B cell (primary cell): Measurements from ENCODE around the gene OGDH. TPM values are rescaled to one million over a fixed set of nuclear protein-coding genes. Genes with fewer than 3 reads are reported as not detected.

Experiments used
- ATAC-seq: fragments of 200-7000 bp; cut with Tn5 transposase; one replicate; pipeline ENCODE4 v1.10.0; 2021; ENCODE audit warnings: low read depth, mild to moderate bottlenecking, moderate number of reproducible peaks, moderate library complexity
- CTCF ChIA-PET: fragments of 350-600 bp; sonication (Branson Sonifier 250); formaldehyde crosslinking; loops from one replicate; lab custom pipeline; 2021; ENCODE audit warnings: antibody characterized with exemption, inconsistent platforms; lab: Charles Lee
- POLR2A ChIA-PET: fragments of 350-600 bp; sonication (Branson Sonifier 250); formaldehyde crosslinking; loops from one replicate; lab custom pipeline; 2021; ENCODE audit warnings: antibody characterized with exemption; lab: Charles Lee
- DNase-seq: peaks from one replicate; pipeline ENCODE4 v3.0.0; 2013
- H2AFZ ChIP-seq: 2 replicates; pipeline ENCODE4 v1.6.1; 2012; ENCODE audit warnings: mild to moderate bottlenecking, low read depth, low read length; ENCODE audit not compliant: insufficient read depth, poor library complexity, severe bottlenecking
- H3K27ac ChIP-seq, 2 donors: 1 replicate in 1 of 2; 2 replicates in 1 of 2; pipeline ENCODE4 v1.5.1; 2012 to 2013; ENCODE audit warnings: low read length in 2 of 2, mild to moderate bottlenecking in 2 of 2, moderate library complexity in 1 of 2
- H3K27me3 ChIP-seq, 4 experiments: fragments of 200-600 bp in 1 of 4; sonication (generic) in 1 of 4; replicated peaks in 1 of 4; 1 replicate in 2 of 4; 2 replicates in 2 of 4; pipeline versions ENCODE4 v1.6.1 to v1.7.0; 2013 to 2016; ENCODE audit warnings: low read length in 3 of 4, mild to moderate bottlenecking in 2 of 4, mixed read lengths in 1 of 4, moderate library complexity in 1 of 4; ENCODE audit not compliant: insufficient read depth in 4 of 4, control insufficient read depth in 3 of 4; ENCODE audit errors: control extremely low read depth in 1 of 4
- H3K36me3 ChIP-seq, 2 experiments: replicated peaks in 1 of 2; 1 replicate in 1 of 2; 2 replicates in 1 of 2; pipeline versions ENCODE4 v1.6.1 to v1.7.1; 2013; ENCODE audit warnings: low read length in 1 of 2; ENCODE audit not compliant: insufficient read depth in 2 of 2, control insufficient read depth in 1 of 2; ENCODE audit errors: control extremely low read depth in 1 of 2, extremely low read depth in 1 of 2
- H3K4me1 ChIP-seq, 2 donors: fragments of 200-600 bp in 1 of 2; sonication (generic) in 1 of 2; 1 replicate in 1 of 2; 2 replicates in 1 of 2; pipeline versions ENCODE4 v1.5.1 to v1.6.1; 2013 to 2017; ENCODE audit warnings: low read length in 2 of 2; ENCODE audit not compliant: control insufficient read depth in 2 of 2, insufficient read depth in 2 of 2
- H3K4me2 ChIP-seq: replicated peaks from 2 replicates; pipeline ENCODE3; 2012; ENCODE audit warnings: mild to moderate bottlenecking, low read depth, low read length; ENCODE audit not compliant: poor library complexity, severe bottlenecking
- H3K4me3 ChIP-seq, 5 experiments: fragments of 200-600 bp in 1 of 5; sonication (generic) in 1 of 5; 1 replicate in 3 of 5; 2 replicates in 2 of 5; pipeline versions ENCODE4 v1.5.1 to v1.7.0; 2011 to 2016; ENCODE audit warnings: low read length in 4 of 5, mild to moderate bottlenecking in 4 of 5, low read depth in 2 of 5, control low read depth in 1 of 5, moderate library complexity in 1 of 5; ENCODE audit not compliant: insufficient read depth in 1 of 5; ENCODE audit errors: control extremely low read depth in 1 of 5, extremely low read depth in 1 of 5
- H3K79me2 ChIP-seq: fragments of 200-600 bp; sonication (generic); one replicate; pipeline ENCODE4 v1.6.0; 2016; ENCODE audit warnings: low read length; ENCODE audit not compliant: control insufficient read depth, insufficient read depth
- H3K9ac ChIP-seq: fragments of 200-600 bp; sonication (generic); 2 replicates; pipeline ENCODE4 v1.6.1; 2017; ENCODE audit warnings: mild to moderate bottlenecking, low read length, moderate library complexity
- H3K9me3 ChIP-seq, 3 donors: one replicate each; pipeline versions ENCODE4 v1.6.1 to v1.7.1; 2013; ENCODE audit warnings: low read length in 2 of 3; ENCODE audit not compliant: control insufficient read depth in 2 of 3, insufficient read depth in 1 of 3; ENCODE audit errors: control extremely low read depth in 1 of 3
- H4K20me1 ChIP-seq: 2 replicates; pipeline ENCODE4 v1.6.0; 2012; ENCODE audit warnings: mild to moderate bottlenecking, low read length; ENCODE audit not compliant: insufficient read depth, control insufficient read depth, poor library complexity, severe bottlenecking
- H3K27ac Mint-ChIP-seq: one replicate; pipeline ENCODE4 v1.8.0; 2021; ENCODE audit warnings: mixed read lengths
- H3K27me3 Mint-ChIP-seq: one replicate; pipeline ENCODE4 v1.8.0; 2021; ENCODE audit warnings: mixed read lengths
- H3K4me1 Mint-ChIP-seq: one replicate; pipeline ENCODE4 v1.8.0; 2021; ENCODE audit warnings: mixed read lengths
- H3K4me3 Mint-ChIP-seq: one replicate; pipeline ENCODE4 v1.8.0; 2021; ENCODE audit warnings: mixed read lengths
- H3K9me3 Mint-ChIP-seq: one replicate; pipeline ENCODE4 v1.8.0; 2022; ENCODE audit warnings: mixed read lengths; ENCODE audit not compliant: insufficient read depth
- CTCF ChIP-seq: fragments of 200-600 bp; IDR thresholded peaks from one replicate; pipeline ENCODE4 v1.8.0; 2022; ENCODE audit warnings: antibody characterized with exemption, mild to moderate bottlenecking
- EZH2 ChIP-seq: IDR thresholded peaks from 2 replicates; pipeline ENCODE4 v1.6.1; 2012; ENCODE audit warnings: borderline replicate concordance, low read depth, mild to moderate bottlenecking, moderate library complexity, low read length; ENCODE audit not compliant: insufficient read depth, poor library complexity, severe bottlenecking
- WGBS: methylation state at CpG from one replicate; pipeline ENCODE4 v1.1.5; 2013; ENCODE audit warnings: missing lambda C conversion rate; ENCODE audit not compliant: insufficient coverage; 5-methylcytosine and 5-hydroxymethylcytosine counted together
- intact Hi-C: fragments of 100-400 bp; cut with micrococcal nuclease; formaldehyde crosslinking; loops from one replicate; pipeline ENCODE4 v1.10.0; 2022
- polyA plus RNA-seq: library from polyadenylated mRNA; depleted of rRNA; stranded (reverse); fragments of >200 nt; gene quantifications from 2 replicates; pipeline ENCODE4 v1.2.3, GENCODE V29; 2012
- total RNA-seq, 2 donors: library from RNA; stranded (reverse); fragments of 120-200 nt in 1 of 2; gene quantifications; 1 replicate in 1 of 2; 2 replicates in 1 of 2; pipeline versions ENCODE4 v1.2.3 to v1.2.4, GENCODE V29; 2013 to 2022

OGDH gene
- total and polyA plus RNA-seq, 2 donors (not counting 1 experiment from before 2014, with no cell fraction given) = 42.6 to 80.2 TPM

- intact Hi-C loops = no loop called here
- no peaks in the 10 kb centered on the region for H3K9me3 Mint-ChIP-seq
- H3K27me3 Mint-ChIP-seq = peaks cover 13% of the 10 kb centered on the region
Observed at GRCh38 chr7:44599222-44599621, 7.2 kb upstream of the OGDH start.

GRCh38 chr7:44602576-44602910, 3.9 kb upstream of the OGDH start:
- Mint-ChIP-seq H3K27ac (no peak overlapping the region), H3K4me3 (no peak overlapping the region), H3K4me1 (peaks cover 27% of the 10 kb centered on the region), H3K9me3 (no peaks in the 10 kb centered on the region), H3K27me3 (peaks cover 10% of the 10 kb centered on the region)
- Histone ChIP-seq H3K4me3 (no peak overlapping the region), H3K27ac (no peak overlapping the region), H3K9me3 (no peaks in the 10 kb centered on the region), H3K36me3 (no peaks in the 10 kb centered on the region), H3K4me1 (peaks cover 9 to 27% of the 10 kb centered on the region in 2 donors), H3K27me3 (peaks cover 0 to 3% (median 0%) of the 10 kb centered on the region in 4 experiments), H4K20me1 (no peaks in the 10 kb centered on the region), H2AFZ (no peak overlapping the region), H3K9ac (no peak overlapping the region), H3K4me2 (no peak overlapping the region), H3K79me2 (peaks cover 5% of the 10 kb centered on the region)
- no peak for DNase-seq
- no CpG with 5 or more reads among the region's 1 CpG for WGBS
- no peak for TF ChIP-seq EZH2
- TF ChIP-seq CTCF = no peak
- intact Hi-C loops = no loop called here
- no peak for ATAC-seq
- CTCF ChIA-PET = interaction anchor here (1.2 to 1.3 kb wide), 2 partner anchors 11 to 246 kb away, joined by 3 to 4 read pairs; partner anchors contain the start of gene H2AZ2
- POLR2A ChIA-PET = interaction anchor here (0.7 kb wide), 1 partner anchor 76 kb away, joined by 3 read pairs; no protein-coding TSS in a partner anchor

More at GRCh38 chr7:44599222-44599621, 7.2 kb upstream of the OGDH start:
- H2AFZ ChIP-seq = no peak overlapping the region
- peaks cover 5 to 11% of the 10 kb centered on the region in 2 donors for H3K4me1 ChIP-seq
- H3K79me2 ChIP-seq = no peaks in the 10 kb centered on the region
- Mint-ChIP-seq H3K4me1 (peaks cover 10% of the 10 kb centered on the region), H3K27ac (no peak overlapping the region), H3K4me3 (no peak overlapping the region)
- ATAC-seq = no peak
- ChIA-PET POLR2A (interaction anchor here (0.7 kb wide), 1 partner anchor 57 kb away, joined by 3 read pairs; no protein-coding TSS in a partner anchor), CTCF (interaction anchor here (0.7 kb wide), 1 partner anchor 168 kb away, joined by 3 read pairs; no protein-coding TSS in a partner anchor)
- no peak overlapping the region for H3K27ac ChIP-seq
- DNase-seq = no peak
- no peak overlapping the region for H3K4me3 ChIP-seq
- H3K27me3 ChIP-seq = peaks cover 0 to 3% (median 0%) of the 10 kb centered on the region in 4 experiments
- no peaks in the 10 kb centered on the region for H3K36me3 ChIP-seq
- H3K4me2 ChIP-seq = no peak overlapping the region
- H3K9ac ChIP-seq = no peak overlapping the region
- TF ChIP-seq EZH2 = no peak
- TF ChIP-seq CTCF = no peak
- WGBS = no CpG with 5 or more reads among the region's 3 CpGs
- no peaks in the 10 kb centered on the region for H4K20me1 ChIP-seq
- no peaks in the 10 kb centered on the region for H3K9me3 ChIP-seq
